ENCODE data around the gene LRRN4.

The LRRN4 gene

DNA sequence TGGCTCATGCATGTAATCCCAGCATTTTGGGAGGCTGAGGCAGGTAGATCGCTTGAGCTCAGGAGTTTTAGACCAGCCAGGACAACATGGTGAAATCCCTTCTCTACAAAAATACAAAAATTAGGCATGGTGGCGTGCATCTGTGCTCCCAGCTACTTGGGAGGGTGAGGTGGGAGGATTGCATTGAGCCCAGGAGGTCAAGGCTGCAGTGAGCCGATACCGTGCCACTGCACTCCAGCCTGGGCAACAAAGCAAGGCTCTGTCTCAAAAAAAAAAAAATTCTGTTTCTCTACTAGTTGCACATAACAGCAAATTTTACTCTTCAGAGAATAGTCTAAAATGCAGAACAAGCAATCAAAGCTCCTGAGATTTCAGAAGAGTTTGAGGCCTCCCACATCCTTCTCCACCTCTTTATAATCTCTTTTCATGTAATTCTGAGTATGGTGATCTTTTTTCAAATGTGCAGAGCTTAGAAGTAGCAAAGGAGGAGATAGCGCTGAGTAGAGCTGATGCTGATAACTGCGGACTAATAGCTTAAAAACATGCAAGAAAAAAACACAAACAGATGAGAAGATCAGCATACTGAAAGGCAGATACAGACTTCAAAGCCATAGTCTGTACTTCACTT lies 23.3 kb downstream of the LRRN4 start:
- DNase-seq: no peak

DNA sequence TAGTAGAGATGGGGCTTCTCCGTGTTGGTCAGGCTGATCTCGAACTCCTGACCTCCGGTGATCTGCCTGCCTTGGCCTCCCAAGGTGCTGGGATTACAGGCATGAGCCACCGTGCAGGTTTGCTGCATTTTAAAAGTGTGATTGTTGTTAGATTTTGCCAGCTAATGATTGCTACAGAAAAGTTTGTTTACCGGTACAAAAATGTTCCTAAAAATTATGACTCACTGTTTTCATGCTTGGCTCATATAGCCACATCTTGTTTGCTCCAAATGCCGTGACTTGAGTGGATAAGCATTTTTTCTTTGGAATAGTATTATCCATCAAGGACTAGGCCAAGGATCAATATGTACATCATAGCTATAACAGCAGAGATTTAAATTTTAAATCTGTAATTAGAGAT lies 24.3 kb downstream of the LRRN4 start:
- DNase-seq: no peak

DNA sequence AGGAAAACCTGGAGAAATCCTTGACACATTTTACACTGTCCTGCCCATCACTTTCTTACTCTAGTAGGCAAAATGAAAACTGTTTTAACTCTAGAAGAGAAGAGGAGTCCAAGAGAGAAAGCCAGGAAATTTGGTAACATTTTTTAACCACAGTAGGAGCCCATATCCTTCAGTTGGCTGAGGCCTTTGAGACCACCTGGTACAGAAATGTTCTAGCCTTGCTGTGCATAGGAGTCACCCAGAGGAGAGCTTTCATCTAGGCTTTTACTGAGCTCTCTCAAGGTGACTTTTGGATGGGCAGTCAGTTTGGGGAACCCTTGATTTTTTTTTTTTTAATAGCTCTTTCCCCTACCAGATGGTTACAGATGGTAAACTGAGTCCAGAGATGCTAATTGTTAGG lies 25.0 kb downstream of the LRRN4 start:
- no peak for DNase-seq

DNA sequence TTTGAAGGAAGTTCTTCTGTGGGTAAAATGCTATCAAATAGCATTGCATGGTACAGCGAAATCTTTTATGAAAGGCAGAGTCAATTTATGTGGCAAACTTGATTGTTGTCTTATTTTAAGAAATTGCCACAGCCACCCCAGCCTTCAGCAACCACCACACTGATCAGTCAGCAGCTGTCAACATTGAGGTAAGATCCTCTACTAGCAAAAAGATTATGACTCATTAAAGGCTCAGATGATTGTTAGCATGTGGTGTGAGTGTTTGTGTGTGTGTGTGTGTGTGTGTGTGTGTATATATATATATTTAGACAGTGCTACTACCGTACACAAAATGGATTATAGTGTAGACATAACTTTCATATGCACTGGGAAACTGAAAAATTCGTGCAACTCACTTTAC lies 27.8 kb downstream of the LRRN4 start:
- DNase-seq: no peak

DNA sequence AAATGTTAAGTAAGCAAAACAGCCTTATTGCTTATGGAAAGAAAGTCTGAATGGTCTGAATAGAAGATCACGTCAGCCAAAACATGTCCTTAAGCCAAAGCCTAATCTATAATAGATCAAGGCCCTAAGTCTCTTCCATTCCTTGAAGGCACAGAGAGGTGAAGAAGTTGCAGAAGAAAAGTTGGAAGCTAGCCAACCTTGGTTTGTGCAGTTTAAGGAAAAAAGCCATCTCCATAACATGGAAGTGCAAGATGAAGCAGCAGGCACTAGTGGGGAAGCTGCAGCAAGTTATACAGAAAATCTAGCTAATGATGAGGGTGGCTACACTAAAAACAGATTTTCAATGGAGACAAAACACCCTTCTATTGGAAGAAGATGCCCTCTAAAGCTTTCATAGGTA lies 29.1 kb downstream of the LRRN4 start:
- DNase-seq: no peak

DNA sequence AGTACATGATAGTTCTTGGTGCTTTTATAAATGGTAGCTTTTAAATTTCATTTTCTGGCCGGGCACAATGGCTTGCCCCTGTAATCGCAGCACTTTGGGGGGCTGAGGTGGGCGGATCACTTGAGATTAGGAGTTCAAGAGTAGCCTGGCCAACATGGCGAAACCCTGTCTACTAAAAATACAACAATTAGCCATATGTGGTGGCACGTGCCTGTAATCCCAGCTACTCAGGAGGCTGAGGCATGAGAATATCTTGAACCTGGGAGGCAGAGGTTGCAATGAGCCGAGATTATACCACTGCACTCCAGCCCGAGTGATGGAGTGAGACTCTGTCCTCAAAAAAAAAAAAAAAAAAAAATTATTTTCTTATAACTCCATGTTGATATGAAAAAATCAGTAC lies 36.0 kb downstream of the LRRN4 start:
- no peak for DNase-seq

DNA sequence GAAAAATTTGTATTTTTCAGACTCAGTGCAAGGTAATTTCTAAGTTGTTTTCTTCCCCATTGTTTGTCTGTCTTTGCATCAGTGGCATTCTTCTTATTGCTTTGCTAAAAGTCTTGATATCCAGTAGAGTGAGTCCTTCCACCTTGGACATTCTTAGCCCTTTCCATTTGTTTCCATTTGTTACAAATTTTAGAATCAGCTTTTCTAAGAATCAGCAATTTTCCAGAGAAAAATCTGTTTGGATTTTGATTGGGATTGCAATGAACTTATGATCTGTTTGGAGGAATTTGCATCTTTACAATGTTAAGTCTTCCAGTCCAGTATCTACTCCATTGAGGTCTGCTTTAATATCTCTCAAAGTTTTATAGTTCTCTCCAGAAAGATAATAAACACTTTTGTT lies 36.4 kb downstream of the LRRN4 start:
- DNase-seq: no peak

DNA sequence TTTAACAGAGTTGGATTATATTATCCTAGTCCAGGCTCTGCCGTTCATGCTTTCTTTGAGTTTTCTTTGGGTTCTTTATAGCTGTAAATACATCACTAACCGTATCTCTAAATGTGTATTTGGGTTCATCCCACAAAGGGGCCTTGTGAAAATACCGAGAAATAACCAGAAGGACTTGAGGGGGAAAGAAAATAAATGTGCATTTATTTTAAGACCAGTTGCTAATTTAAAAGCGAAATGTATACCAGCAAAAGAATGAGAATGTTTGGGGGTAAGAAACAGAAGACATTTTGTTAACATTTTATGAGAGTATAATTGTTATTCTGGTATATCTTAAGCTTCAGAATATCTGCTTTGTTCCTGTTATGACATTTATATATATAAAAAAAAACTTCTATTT lies 38.9 kb downstream of the LRRN4 start:
- no peak for DNase-seq

DNA sequence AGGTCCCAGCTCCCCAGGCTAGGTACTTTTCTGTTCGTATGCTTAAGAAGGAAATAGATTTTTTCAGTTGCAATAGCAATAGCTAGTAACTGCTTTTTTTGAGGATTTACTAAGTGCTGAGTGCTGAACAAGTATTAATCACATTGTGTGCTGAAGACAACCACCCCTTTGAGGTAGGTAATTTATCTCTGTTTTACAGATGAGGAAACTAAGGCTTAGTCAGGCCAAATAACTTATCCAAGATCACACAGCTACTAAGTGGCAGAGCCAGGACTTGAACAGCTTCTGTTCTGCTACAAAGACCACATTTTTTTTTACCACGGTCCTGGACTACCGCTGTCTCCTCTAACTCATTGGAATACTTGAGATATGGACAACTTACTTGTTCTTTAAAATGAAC lies 39.8 kb downstream of the LRRN4 start:
- no peak for DNase-seq

DNA sequence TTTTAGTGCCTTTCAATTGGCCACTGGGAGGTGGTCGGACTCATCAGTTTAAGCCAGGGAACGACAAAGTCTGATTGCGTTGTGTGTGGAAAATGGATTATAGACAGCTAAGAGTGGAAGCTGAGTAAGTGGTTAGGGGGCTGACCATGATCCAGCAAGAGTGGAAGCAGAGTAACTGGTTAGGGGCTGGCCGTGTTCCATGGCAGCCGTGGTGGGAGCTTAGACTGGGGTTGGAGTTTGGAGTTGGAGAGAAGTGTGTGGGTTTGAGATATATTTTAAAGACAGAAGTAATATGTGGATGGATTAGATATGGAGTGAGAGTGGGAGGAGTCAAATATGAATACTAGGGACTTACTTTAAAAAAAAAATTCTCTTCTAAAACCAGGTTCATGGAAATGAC lies 41.7 kb downstream of the LRRN4 start:
- DNase-seq: no peak

DNA sequence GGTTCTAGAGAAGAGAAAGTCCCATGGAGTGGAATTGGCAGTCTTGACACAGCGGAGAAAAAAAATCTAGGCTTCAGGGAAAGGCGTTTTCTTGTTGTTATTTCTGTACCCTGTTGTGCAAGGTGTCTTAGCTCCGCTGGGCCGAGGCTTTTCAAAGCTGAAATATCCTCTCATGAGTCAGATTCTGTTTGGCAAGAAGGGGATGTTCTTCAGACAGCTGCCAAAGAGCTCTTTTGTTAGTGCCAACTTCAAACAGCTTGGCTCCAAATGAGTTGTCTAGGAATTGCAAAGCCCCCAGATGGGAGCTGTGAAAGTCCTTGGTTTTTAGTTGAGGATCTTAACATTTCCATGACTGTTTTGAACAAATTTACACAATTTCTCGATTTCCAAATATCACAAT lies 45.6 kb downstream of the LRRN4 start:
- DNase-seq: peak in 1 of 2 donors; percentile 33

DNA sequence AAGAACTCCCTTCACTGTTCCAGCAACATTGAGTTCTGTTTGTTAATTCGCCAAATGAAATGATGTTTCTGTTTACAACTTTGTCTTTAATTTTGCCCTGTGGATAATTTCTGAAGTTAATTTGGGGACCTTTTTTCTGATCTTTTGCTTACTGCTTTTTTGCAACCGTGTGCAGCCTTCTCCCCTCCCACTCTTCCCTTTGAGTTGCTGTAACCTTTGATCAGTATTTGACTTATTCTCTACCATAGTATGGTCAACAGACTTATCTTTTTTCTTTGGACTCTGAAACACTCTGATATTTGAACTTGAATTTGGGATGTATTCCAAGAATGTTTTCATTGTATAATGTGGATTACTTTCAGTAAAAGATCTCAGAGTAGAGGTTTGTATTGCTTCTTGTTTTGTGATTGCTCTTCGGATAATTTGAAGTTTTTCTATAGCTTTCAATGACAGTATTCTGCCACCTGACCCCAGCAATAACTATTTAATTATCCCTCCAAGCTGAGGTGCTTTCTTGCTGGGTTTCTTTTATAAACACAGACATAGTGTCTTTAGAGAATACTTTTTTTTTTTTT lies 46.2 kb downstream of the LRRN4 start:
- no peak for DNase-seq

DNA sequence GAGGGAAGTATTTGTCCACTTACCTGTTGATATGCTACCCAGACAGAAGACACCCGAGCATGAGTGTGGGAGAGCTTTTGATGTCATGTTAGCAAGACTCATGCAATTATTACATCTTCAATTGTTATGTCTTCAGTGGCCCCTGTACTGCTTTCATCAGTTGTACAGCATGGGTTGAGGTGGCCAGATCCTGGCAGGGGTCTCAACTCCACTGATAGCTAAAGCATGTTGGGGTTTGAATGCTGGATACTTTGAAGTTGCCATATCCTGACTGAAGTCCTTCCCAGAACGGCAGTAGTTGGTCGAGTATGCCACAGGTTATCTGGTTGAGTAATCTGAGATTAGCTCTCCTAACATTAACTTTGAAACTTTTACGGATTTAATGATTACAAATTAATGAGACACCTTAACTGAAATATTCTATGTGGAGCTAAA lies 46.7 kb downstream of the LRRN4 start:
- no peak for DNase-seq

DNA sequence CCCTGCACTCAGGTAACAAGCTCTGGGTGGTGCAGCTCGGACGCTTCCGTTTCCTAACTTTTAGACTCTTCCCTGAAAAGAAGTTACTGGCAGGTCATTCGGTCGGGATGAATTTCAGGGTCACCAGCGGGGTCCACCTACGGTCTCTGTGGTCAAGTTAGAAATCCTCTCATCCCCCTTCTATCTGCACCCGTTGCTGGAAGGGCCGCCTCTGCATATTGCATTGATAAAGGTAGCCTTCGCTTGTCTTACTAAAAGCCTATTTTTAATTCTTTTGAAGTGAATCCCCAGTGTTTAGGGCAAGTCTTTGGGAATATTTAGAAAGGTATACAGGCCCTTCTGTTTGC lies 47.3 kb downstream of the LRRN4 start:
- DNase-seq: no peak

DNA sequence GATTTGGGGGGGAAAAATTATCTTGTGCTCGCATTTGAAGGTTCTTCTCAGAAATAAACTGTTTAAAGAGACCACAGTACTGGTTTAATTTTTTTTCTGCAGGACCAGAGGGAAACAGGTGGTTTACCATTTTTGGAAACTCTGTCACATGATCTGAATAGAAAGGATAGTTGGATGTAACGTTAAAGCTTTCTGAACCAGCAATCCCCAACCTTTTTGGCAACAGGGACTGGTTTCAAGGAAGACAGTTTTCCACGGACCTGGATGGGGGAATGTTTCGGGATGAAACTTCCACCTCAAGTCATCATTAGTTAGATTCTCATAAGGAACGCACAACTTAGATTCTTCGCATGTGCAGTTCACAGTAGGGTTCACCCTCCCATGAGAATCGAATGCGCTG lies 53.0 kb downstream of the LRRN4 start:
- DNase-seq: no peak

DNA sequence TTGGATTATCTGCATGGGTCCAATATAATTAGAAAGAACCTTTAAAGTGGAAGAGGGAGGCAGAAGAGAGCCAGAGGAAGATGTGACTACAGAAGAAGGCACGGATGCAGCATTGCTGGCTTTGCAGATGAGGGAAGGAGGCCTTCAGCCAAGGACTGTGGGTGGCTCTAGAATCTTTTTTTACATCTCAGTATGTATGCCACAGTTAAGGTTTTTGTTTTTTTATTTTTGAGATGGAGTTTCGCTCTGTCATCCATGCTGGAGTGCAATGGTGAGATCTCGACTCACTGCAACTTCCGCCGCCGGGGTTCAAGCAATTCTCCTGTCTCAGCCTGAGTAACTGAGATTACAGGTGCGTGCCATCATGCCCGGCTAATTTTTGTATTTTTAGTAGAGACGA lies 54.1 kb downstream of the LRRN4 start:
- no peak for DNase-seq

DNA sequence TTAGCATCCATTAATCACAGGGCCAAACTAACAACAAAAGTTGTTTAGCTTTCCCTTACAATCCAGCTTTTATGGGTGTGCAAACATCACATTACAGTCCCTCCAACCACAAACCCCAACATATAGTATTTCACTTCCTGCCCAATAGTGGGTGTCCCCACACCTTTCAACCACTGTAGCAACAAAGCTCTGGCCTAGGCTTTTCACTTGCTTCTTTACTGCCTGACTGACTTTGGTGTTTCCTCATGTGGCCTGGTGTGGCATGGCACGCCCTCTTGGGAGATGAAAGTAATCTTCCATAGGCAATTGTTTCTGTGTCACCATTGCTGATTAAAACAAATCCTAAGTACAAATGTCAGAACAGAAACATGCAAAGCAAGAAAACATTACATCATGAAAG lies 57.1 kb downstream of the LRRN4 start:
- DNase-seq: peak; percentile 44 to 69

DNA sequence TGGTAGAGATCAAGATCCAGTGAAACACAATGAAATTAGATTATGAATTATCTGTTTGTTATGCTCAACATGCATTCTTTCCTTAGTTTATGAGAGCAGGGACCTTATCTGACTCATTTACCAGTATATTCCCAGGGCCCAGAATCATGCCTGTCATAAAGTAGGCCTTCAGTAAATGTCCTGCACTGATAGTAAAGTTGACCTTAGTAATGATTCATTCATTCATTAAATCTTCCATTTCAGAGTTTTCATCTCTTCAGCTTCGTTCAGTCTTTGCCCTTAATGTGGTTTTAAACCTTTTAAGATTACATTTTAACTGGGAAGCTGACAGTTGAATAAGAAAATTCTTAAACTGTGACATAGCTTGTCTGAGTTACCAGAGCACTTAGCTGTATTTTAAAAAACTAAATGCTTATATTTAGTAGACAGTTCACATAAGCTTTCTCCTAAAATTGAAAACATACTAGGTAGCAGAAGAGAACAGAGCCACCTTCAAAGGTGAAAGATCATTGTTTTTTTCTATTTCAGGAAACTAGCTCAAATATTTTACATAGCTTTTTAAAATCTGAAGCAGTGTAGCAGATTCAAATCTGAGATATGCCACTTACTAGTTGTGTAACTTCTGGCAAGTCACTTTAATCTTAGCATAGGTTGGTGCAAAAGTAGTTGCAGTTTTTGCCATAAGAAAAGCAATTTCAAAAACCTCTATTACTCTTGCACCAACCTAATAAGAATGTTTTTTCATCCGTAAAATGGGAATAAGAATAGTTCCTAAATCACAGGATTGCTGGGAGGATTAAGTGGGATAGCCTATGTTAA lies 62.0 kb downstream of the LRRN4 start:
- no peak for DNase-seq

DNA sequence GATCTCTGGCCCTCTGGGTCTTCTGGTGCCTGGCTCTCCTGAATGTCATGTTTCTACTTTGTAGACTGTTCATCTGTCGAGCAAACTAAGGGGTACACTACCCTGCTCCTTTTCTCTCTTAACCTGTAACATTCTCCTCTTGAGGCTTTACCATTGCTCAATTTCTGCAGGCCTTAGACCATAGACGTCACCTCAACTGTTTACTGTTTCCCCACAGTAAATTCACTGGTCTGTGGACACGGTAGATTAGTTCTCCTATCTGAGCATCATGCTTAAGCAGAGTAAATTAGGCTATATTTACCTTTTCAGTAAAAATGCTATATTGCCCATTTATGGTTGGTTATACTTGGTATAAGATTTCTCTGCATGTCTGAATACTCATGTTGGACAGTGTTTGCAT lies 62.9 kb downstream of the LRRN4 start:
- no peak for DNase-seq
